K562 (cell line): ENCODE results near the gene STK31. TPM values are rescaled to one million over a fixed set of nuclear protein-coding genes. Genes with fewer than 3 reads are reported as not detected.

ENCODE experiments used
- ATAC-seq: fragments of 200-7000 bp; cut with Tn5 transposase; 3 replicates; pipeline ENCODE4 v1.9.1; 2020; ENCODE audit warnings: moderate library complexity
- BruUV-seq: library from RNA; stranded (reverse); fragments of 400-500 nt; replicated peaks from 2 replicates; lab custom pipeline; 2021; lab: Mats Ljungman, UMichigan
- CTCF ChIA-PET: fragments of 300-600 bp; formaldehyde crosslinking; extraction: SDS; loops from one replicate; lab custom pipeline; 2021; ENCODE audit warnings: low intra/inter-chr PET ratio; lab: Yijun Ruan, JAX
- POLR2A ChIA-PET: fragments of 300-600, 350-650 bp; sonication (Branson Sonifier 250); formaldehyde crosslinking; extraction: SDS; loops from one replicate; lab custom pipeline; 2021; ENCODE audit warnings: antibody characterized with exemption, inconsistent platforms; lab: Yijun Ruan, JAX
- DNase-seq, 4 experiments: peaks; one replicate each; pipeline versions ENCODE4 v3.0.0 to v3.0.0-alpha.2; 2011 to 2018; ENCODE audit warnings: low spot score in 3 of 4, mixed read lengths in 3 of 4; ENCODE audit errors: extremely low read depth in 1 of 4
- FAIRE-seq: peaks from 2 replicates; lab custom pipeline; 2011; peaks lifted over from hg19 to GRCh38; lab: Jason Lieb, UNC
- H2AFZ ChIP-seq: 2 replicates; pipeline ENCODE4 v1.6.0; 2011; ENCODE audit warnings: low read depth, low read length, control low read depth, inconsistent platforms
- H3K27ac ChIP-seq: fragments of 200-600 bp; 3 replicates; pipeline ENCODE4 v1.8.0; 2011; ENCODE audit warnings: low read depth, mild to moderate bottlenecking, control low read depth, inconsistent platforms, low read length, moderate library complexity, mixed read lengths; ENCODE audit errors: extremely low read depth
- H3K27me3 ChIP-seq, 2 experiments: fragments of 300-600 bp in 1 of 2; 2 replicates in 1 of 2; 3 replicates in 1 of 2; pipeline versions ENCODE4 v1.6.0 to v1.8.0; 2011; ENCODE audit warnings: inconsistent platforms in 2 of 2, low read length in 2 of 2, mild to moderate bottlenecking in 1 of 2, mixed read lengths in 1 of 2, moderate library complexity in 1 of 2; ENCODE audit not compliant: control insufficient read depth in 2 of 2, insufficient read depth in 2 of 2
- H3K36me3 ChIP-seq: fragments of 300-600 bp; 3 replicates; pipeline ENCODE4 v1.8.0; 2011; ENCODE audit warnings: mild to moderate bottlenecking, low read length, inconsistent platforms; ENCODE audit not compliant: control insufficient read depth, insufficient read depth
- H3K4me1 ChIP-seq, 2 experiments: fragments of 200-600 bp in 1 of 2; replicated peaks in 1 of 2; 2 replicates in 1 of 2; 3 replicates in 1 of 2; pipeline versions ENCODE4 v1.5.1 to v1.8.0; 2011; ENCODE audit warnings: inconsistent platforms in 2 of 2, low read length in 2 of 2, mild to moderate bottlenecking in 1 of 2, mixed read lengths in 1 of 2, moderate library complexity in 1 of 2; ENCODE audit not compliant: control insufficient read depth in 2 of 2, insufficient read depth in 2 of 2
- H3K4me2 ChIP-seq: 2 replicates; pipeline ENCODE4 v1.6.1; 2011; ENCODE audit warnings: low read length, control low read depth, inconsistent platforms, mixed read lengths; ENCODE audit not compliant: insufficient read depth
- H3K4me3 ChIP-seq: fragments of 200-600 bp; sonication (generic), shearing (Covaris generic); 2 replicates; pipeline ENCODE4 v1.5.1; 2016; ENCODE audit warnings: control low read depth, inconsistent platforms
- H3K79me2 ChIP-seq: fragments of 200-600 bp; 3 replicates; pipeline ENCODE4 v1.8.0; 2011; ENCODE audit warnings: low read length, inconsistent platforms; ENCODE audit not compliant: control insufficient read depth, insufficient read depth
- H3K9ac ChIP-seq, 2 experiments: 2 replicates each; pipeline versions ENCODE4 v1.6.0 to v1.6.1; 2011; ENCODE audit warnings: low read depth in 2 of 2, low read length in 2 of 2, control low read depth in 1 of 2, inconsistent platforms in 1 of 2, mild to moderate bottlenecking in 1 of 2, mixed read lengths in 1 of 2; ENCODE audit not compliant: insufficient read depth in 1 of 2
- H3K9me1 ChIP-seq: one replicate; pipeline ENCODE4 v1.6.0; 2011; ENCODE audit warnings: inconsistent platforms, mild to moderate bottlenecking, low read length, moderate library complexity; ENCODE audit not compliant: control insufficient read depth, insufficient read depth
- H3K9me3 ChIP-seq: replicated peaks from 2 replicates; pipeline ENCODE4 v1.5.1; 2011; ENCODE audit warnings: low read depth, low read length, inconsistent platforms; ENCODE audit not compliant: control insufficient read depth, insufficient read depth
- H4K20me1 ChIP-seq: replicated peaks from 2 replicates; pipeline ENCODE4 v1.6.1; 2011; ENCODE audit warnings: low read length, inconsistent platforms, mixed read lengths; ENCODE audit not compliant: control insufficient read depth, insufficient read depth
- ADNP ChIP-seq: fragments of 200-800 bp; sonication (Bioruptor generic); IDR thresholded peaks from 2 replicates; pipeline ENCODE4 v1.6.1; 2016; ENCODE audit warnings: missing genetic modification characterization, missing compliant biosample characterization
- ARID1B ChIP-seq: fragments of 450-650 bp; IDR thresholded peaks from 2 replicates; pipeline ENCODE4 v1.6.1; 2016; ENCODE audit warnings: antibody characterized with exemption, mild to moderate bottlenecking, inconsistent platforms
- CHD4 ChIP-seq: fragments of 200-600 bp; sonication (generic); IDR thresholded peaks from 3 replicates; pipeline ENCODE4 v1.6.1; 2012; ENCODE audit warnings: low read depth, mild to moderate bottlenecking, mixed read lengths, low read length, inconsistent platforms; ENCODE audit not compliant: insufficient read depth, insufficient replicate concordance, poor library complexity, severe bottlenecking
- CUX1 ChIP-seq: fragments of 200-800 bp; sonication (Bioruptor generic); IDR thresholded peaks from 2 replicates; pipeline ENCODE4 v1.6.1; 2016; ENCODE audit warnings: missing genetic modification characterization, missing compliant biosample characterization
- ESRRB ChIP-seq: fragments of 250-450 bp; sonication (Bioruptor Pico); IDR thresholded peaks from 2 replicates; pipeline ENCODE4 v1.5.0; 2020; ENCODE audit warnings: mild to moderate bottlenecking, moderate library complexity, borderline replicate concordance
- ETS1 ChIP-seq: conservative IDR thresholded peaks from 2 replicates; pipeline ENCODE4 v1.6.1; 2011; ENCODE audit warnings: low read depth, mild to moderate bottlenecking, low read length; ENCODE audit not compliant: control insufficient read depth
- FOSL1 ChIP-seq: fragments of 200-800 bp; sonication (Bioruptor generic); conservative IDR thresholded peaks from 2 replicates; pipeline ENCODE4 v1.6.1; 2016; ENCODE audit warnings: missing genetic modification characterization, missing compliant biosample characterization
- HBP1 ChIP-seq: fragments of 450-650 bp; formaldehyde crosslinking; IDR thresholded peaks from 2 replicates; pipeline ENCODE4 v1.4.0; 2022; ENCODE audit warnings: missing genetic modification characterization
- IFI16 ChIP-seq: fragments of 250-450 bp; sonication (Bioruptor Pico); IDR thresholded peaks from 2 replicates; pipeline ENCODE4 v2.1.2; 2022; ENCODE audit warnings: mild to moderate bottlenecking, inconsistent platforms
- TCF7L2 ChIP-seq: fragments of 150-350 bp; IDR thresholded peaks from 2 replicates; pipeline ENCODE4 v1.6.1; 2016; ENCODE audit warnings: low read depth, mild to moderate bottlenecking, low read length, moderate library complexity
- ZNF232 ChIP-seq: sonication (generic); formaldehyde crosslinking; IDR thresholded peaks from 2 replicates; pipeline ENCODE4 v1.8.0; 2022; ENCODE audit warnings: mild to moderate bottlenecking, missing genetic modification reagents
- WGBS: fragments of 100-300 bp; shearing (Covaris generic); methylation state at CpG from one replicate; pipeline ENCODE4 v1.1.6; 2016; ENCODE audit warnings: low coverage, mixed read lengths; ENCODE audit not compliant: insufficient coverage; ENCODE audit errors: missing lambda C conversion rate; 5-methylcytosine and 5-hydroxymethylcytosine counted together
- in situ Hi-C: fragments of 300-500 bp; cut with MboI; formaldehyde crosslinking; loops from 4 replicates; pipeline ENCODE4 v1.15.0; 2018; ENCODE audit warnings: inconsistent platforms, mixed read lengths
- intact Hi-C: fragments of 100-400 bp; cut with micrococcal nuclease; formaldehyde crosslinking; loops from 2 replicates; pipeline ENCODE4 v1.14.2; 2022
- polyA plus RNA-seq, 8 experiments: library from polyadenylated mRNA; depleted of rRNA in 4 of 8; stranded (reverse) in 5 of 8; unstranded in 3 of 8; fragments of >200 nt; fragmentation: Nextera tagmentation in 2 of 8; fragmentation: Illumina TruSeq in 1 of 8; extraction: Ambion mirVana in 2 of 8; extraction: Trizol in 1 of 8; gene quantifications; 2 replicates each; pipeline versions ENCODE4 v1.2.1 to v1.2.3, GENCODE V29; 2011 to 2014; ENCODE audit warnings: inconsistent platforms in 1 of 8, missing spikeins in 1 of 8
- total RNA-seq, 7 experiments: library from RNA; depleted of rRNA in 6 of 7; stranded (reverse); fragments of >200 nt in 6 of 7; fragmentation: Illumina TruSeq in 2 of 7; extraction: Trizol in 2 of 7; gene quantifications; 2 replicates each; pipeline versions ENCODE4 v1.2.1 to v1.2.3, GENCODE V29; 2011 to 2021; ENCODE audit warnings: low replicate concordance in 1 of 7

Gene STK31
- total and polyA plus RNA-seq, 9 of the 15 experiments (the other 6 are each of a cell fraction or from before 2014, with no cell fraction given) = 0.09 to 1.2 (median 0.26) TPM

- ChIA-PET CTCF (no interaction called here), POLR2A (interaction anchor here (0.5 to 2.2 kb wide), 6 partner anchors 10 to 70 kb away, joined by 3 to 6 read pairs (median 3); no protein-coding TSS in a partner anchor)
- Histone ChIP-seq H3K79me2 (no peaks in the 10 kb centered on the region), H3K36me3 (no peaks in the 10 kb centered on the region), H3K4me3 (peak overlapping the region; percentile 4; the same call in 1 of the 2 replicates), H3K27me3 (no peaks in the 10 kb centered on the region), H3K9me3 (peaks cover 5% of the 10 kb centered on the region; the same call in 1 of the 2 replicates), H3K9ac (peak overlapping the region in 1 of 2 experiments; percentile 26; a peak in 2 of 4 replicates), H3K27ac (peak overlapping the region; percentile 75), H3K4me1 (peaks cover 14 to 38% of the 10 kb centered on the region in 2 experiments), H4K20me1 (no peaks in the 10 kb centered on the region), H3K4me2 (0 out of 2 replicates have a peak overlapping the region, but pooled peaks have one; percentile 66), H3K9me1 (no peaks in the 10 kb centered on the region), H2AFZ (peak overlapping the region; percentile 80; the same call in 1 of the 2 replicates)
- 7% methylated on average over 3 of the region's 4 CpGs for WGBS
- no TSS peak for BruUV-seq
- intact Hi-C loops = no loop called here
- ATAC-seq = no peak
- in situ Hi-C loops = no loop called here
- DNase-seq = no peak
- FAIRE-seq = no peak
- TF ChIP-seq ADNP (tag) (0 out of 2 replicates have a peak, but pooled peaks have one; percentile 76), FOSL1 (0 out of 2 replicates have a peak, but pooled peaks have one; percentile 4), TCF7L2 (no peak), ETS1 (no peak), ARID1B (no peak), CUX1 (CRISPR knock-in tag) (0 out of 2 replicates have a peak, but pooled peaks have one; percentile 54), ZNF232 (CRISPR knock-in tag) (no peak), HBP1 (CRISPR knock-in tag) (no peak), ESRRB (CRISPR knock-in tag) (no peak), CHD4 (peak; percentile 25), IFI16 (CRISPR knock-in tag) (no peak)
These were observed 92.8 kb downstream of the STK31 start for GRCh38 chr7:23802720-23803397.
